Osteoblast (primary cell): ENCODE results near the gene LTO1. TPM values are rescaled to one million over a fixed set of nuclear protein-coding genes. Genes with fewer than 3 reads are reported as not detected.

Experiments used
- DNase-seq: peaks from one replicate; pipeline ENCODE4 v3.0.0; 2011; ENCODE audit warnings: low spot score, mixed read lengths; ENCODE audit not compliant: insufficient read length; ENCODE audit errors: missing footprints
- H2AFZ ChIP-seq: 2 replicates; pipeline ENCODE4 v1.6.0; 2011; ENCODE audit warnings: mild to moderate bottlenecking, low read length
- H3K27ac ChIP-seq: 2 replicates; pipeline ENCODE4 v1.5.1; 2011; ENCODE audit warnings: mild to moderate bottlenecking, low read depth, low read length, moderate library complexity
- H3K27me3 ChIP-seq: 2 replicates; pipeline ENCODE4 v1.6.0; 2012; ENCODE audit warnings: mild to moderate bottlenecking, control low read depth, inconsistent platforms, low read length, moderate library complexity; ENCODE audit not compliant: insufficient read depth
- H3K36me3 ChIP-seq: 2 replicates; pipeline ENCODE4 v1.5.1; 2011; ENCODE audit warnings: mild to moderate bottlenecking, low read length, control low read depth, moderate library complexity; ENCODE audit not compliant: insufficient read depth
- H3K4me1 ChIP-seq: 2 replicates; pipeline ENCODE4 v1.5.1; 2011; ENCODE audit warnings: mild to moderate bottlenecking, low read length, control low read depth, moderate library complexity; ENCODE audit not compliant: insufficient read depth
- H3K4me2 ChIP-seq: 2 replicates; pipeline ENCODE4 v1.6.0; 2011; ENCODE audit warnings: mild to moderate bottlenecking, low read length; ENCODE audit not compliant: insufficient read depth
- H3K4me3 ChIP-seq: fragments of 200-600 bp; sonication (generic); 3 replicates; pipeline ENCODE4 v1.5.1; 2012; ENCODE audit warnings: mild to moderate bottlenecking, low read length, inconsistent platforms; ENCODE audit not compliant: insufficient read depth
- H3K79me2 ChIP-seq: 2 replicates; pipeline ENCODE4 v1.6.0; 2012; ENCODE audit warnings: mild to moderate bottlenecking, low read length, control low read depth, inconsistent platforms; ENCODE audit not compliant: insufficient read depth
- H3K9me3 ChIP-seq: 2 replicates; pipeline ENCODE4 v1.5.1; 2011; ENCODE audit warnings: low read depth, low read length, control low read depth
- H4K20me1 ChIP-seq: 2 replicates; pipeline ENCODE4 v1.6.0; 2012; ENCODE audit warnings: mild to moderate bottlenecking, low read length, control low read depth; ENCODE audit not compliant: insufficient read depth
- total RNA-seq: library from RNA; depleted of rRNA; stranded (reverse); fragments of >200 nt; gene quantifications from 2 replicates; pipeline ENCODE4 v1.2.3, GENCODE V29; 2012
- TF ChIP-seq, protein P1 (sequence below): IDR thresholded peaks from 2 replicates; pipeline ENCODE4 v1.5.1; 2011; ENCODE audit warnings: mild to moderate bottlenecking, low read depth, low read length, moderate library complexity; ENCODE audit errors: extremely low read depth

Gene LTO1
- total RNA-seq, 1 donor, result 24.6 TPM

DNA sequence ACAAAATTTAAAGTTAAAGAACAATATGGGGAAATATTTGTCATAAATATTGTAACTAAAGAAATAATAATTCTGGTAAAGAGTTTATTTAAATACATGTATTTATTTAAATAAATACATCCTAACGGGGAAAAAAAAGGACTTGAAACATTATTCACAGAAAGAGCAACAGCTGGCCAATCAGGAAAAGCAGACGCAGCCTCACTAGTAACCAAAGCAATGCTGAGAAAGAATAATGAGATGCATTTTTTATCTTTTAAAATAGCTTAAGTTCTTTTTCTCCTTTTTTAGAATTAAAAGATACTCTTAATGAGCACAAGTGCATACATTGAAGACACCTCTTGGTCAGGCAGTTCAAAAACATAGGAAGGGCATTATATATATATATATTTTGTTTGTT, 2.6 kb upstream of the LTO1 start:
- H3K4me1 ChIP-seq, result peaks cover 16% of the 10 kb centered on the region
- no peak overlapping the region for H3K27ac ChIP-seq
- H3K4me3 ChIP-seq, result no peak overlapping the region
- H2AFZ ChIP-seq, result no peak overlapping the region
- no peaks in the 10 kb centered on the region for H3K9me3 ChIP-seq
- peaks cover 13% of the 10 kb centered on the region for H4K20me1 ChIP-seq
- H3K27me3 ChIP-seq, result peaks cover 4% of the 10 kb centered on the region
- DNase-seq, result peak; percentile 64
- peaks cover 24% of the 10 kb centered on the region for H3K79me2 ChIP-seq
- H3K4me2 ChIP-seq, result no peak overlapping the region
- peaks cover 5% of the 10 kb centered on the region for H3K36me3 ChIP-seq
- TF ChIP-seq, protein P1, sequence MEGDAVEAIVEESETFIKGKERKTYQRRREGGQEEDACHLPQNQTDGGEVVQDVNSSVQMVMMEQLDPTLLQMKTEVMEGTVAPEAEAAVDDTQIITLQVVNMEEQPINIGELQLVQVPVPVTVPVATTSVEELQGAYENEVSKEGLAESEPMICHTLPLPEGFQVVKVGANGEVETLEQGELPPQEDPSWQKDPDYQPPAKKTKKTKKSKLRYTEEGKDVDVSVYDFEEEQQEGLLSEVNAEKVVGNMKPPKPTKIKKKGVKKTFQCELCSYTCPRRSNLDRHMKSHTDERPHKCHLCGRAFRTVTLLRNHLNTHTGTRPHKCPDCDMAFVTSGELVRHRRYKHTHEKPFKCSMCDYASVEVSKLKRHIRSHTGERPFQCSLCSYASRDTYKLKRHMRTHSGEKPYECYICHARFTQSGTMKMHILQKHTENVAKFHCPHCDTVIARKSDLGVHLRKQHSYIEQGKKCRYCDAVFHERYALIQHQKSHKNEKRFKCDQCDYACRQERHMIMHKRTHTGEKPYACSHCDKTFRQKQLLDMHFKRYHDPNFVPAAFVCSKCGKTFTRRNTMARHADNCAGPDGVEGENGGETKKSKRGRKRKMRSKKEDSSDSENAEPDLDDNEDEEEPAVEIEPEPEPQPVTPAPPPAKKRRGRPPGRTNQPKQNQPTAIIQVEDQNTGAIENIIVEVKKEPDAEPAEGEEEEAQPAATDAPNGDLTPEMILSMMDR, result no peak

DNA sequence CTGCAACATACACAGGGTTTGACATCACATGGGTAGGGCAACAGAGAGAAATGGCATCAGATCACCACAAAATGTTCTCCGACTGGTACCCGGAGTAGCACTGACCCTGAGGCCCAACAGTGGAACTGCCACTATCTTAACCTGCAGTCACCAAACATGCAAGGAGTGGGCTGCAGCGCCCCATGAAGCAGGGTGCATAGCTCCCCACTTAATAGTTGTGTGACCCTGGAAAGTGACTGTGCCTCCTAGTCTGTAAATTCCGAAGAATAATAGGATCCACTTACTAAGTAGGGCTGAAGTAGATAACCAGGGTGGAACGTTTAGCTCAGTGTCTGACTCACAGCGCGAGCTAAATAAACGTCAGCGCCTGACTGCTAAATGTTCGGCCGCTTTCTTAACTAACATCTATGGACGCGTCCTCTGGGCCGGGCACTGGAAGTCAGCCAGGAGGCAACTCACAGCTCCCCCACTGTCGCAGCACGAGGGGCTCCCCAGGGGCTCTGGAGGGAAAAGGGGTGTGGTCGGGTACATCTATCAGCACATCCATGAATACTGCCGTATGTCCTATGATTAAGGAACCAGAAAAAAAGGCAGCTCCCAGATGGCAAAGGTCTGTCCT, 777 bp downstream of the LTO1 start:
- H3K9me3 ChIP-seq, result no peaks in the 10 kb centered on the region
- H4K20me1 ChIP-seq, result peaks cover 16% of the 10 kb centered on the region
- peaks cover 31% of the 10 kb centered on the region for H3K36me3 ChIP-seq
- peak overlapping the region; percentile 79 for H2AFZ ChIP-seq
- TF ChIP-seq, protein P1, result no peak
- peak overlapping the region; percentile 81 for H3K4me2 ChIP-seq
- H3K79me2 ChIP-seq, result peaks cover 45% of the 10 kb centered on the region
- H3K27me3 ChIP-seq, result peaks cover 4% of the 10 kb centered on the region
- peak overlapping the region; percentile 95 for H3K27ac ChIP-seq
- H3K4me1 ChIP-seq, result peaks cover 20% of the 10 kb centered on the region
- DNase-seq, result peak; percentile 97
- H3K4me3 ChIP-seq, result peak overlapping the region; percentile 98

DNA sequence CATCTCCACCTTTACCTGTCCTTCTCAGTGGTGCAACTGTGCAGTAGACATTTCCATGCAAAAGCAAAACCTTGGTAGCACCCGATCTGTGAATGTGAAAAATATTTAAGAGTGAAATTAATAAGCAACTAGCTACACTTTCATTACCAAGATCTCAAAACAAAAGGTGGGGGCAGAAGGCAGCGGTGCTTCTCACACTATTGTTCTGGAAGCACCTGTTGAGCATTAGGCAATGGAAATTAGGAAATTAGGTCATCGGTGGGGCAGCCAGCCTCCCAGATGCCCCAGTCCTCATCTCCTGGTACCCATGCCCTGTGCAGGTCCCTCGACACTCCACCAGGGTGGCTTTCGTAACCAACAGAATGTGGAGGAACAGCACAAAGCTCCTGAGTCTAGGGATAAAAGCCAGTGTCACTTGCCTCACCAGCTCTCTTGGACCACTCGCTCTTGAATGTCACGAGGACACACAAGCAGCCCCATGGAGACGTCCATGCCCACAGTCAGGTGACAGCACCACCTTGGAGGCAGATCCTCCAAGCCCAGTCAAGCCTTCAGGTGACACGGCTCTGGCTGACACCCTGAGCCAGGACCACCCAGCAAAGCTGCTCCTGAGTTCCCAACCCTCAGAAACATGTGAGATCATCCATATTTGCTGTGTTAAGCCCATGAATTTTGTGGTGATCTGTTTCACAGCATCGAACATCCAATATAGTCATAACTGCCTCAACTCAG, 3.3 kb downstream of the LTO1 start:
- peaks cover 40% of the 10 kb centered on the region for H3K36me3 ChIP-seq
- DNase-seq, result peak; percentile 51
- peaks cover 60% of the 10 kb centered on the region for H3K79me2 ChIP-seq
- H3K27me3 ChIP-seq, result no peaks in the 10 kb centered on the region
- no peak overlapping the region for H2AFZ ChIP-seq
- no peaks in the 10 kb centered on the region for H3K9me3 ChIP-seq
- no peak overlapping the region for H3K4me3 ChIP-seq
- TF ChIP-seq, protein P1, result no peak
- peaks cover 20% of the 10 kb centered on the region for H3K4me1 ChIP-seq
- H3K4me2 ChIP-seq, result no peak overlapping the region
- peaks cover 16% of the 10 kb centered on the region for H4K20me1 ChIP-seq
- no peak overlapping the region for H3K27ac ChIP-seq

DNA sequence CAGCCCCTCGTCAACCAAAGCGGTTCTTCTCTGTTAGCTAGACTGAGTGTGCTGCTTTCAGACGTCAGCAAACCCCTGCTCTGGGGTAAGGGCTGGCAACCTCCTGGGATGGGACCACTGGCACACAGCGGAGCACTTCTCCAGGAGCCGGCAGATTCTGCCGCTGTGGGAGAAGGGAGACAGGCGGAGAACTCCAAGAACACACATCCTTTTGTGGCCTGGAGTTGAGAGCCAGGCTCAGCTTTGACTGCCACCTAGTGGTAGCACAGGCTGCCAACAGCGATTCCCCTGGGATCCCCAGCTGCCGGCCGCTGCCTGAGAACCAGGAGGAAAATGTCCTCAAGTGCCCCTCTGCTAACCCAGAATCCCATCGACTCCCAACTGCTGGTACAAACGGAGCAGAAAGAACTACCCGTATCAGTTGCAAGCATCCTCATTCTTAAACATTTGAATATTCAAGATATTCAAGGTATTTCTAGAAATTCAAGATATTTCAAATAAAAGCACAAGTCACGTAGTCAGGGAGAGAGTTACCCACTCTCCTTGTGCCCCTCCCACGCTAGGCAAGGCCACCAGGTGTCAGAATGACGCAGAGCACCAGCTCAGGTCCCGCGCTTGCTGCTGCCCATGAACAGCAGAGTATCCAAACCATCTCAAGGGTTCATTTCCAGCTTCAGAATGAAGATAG, 4.9 kb downstream of the LTO1 start:
- peaks cover 20% of the 10 kb centered on the region for H3K4me1 ChIP-seq
- no peak overlapping the region for H3K27ac ChIP-seq
- DNase-seq, result peak; percentile 99
- H3K9me3 ChIP-seq, result no peaks in the 10 kb centered on the region
- H3K4me3 ChIP-seq, result no peak overlapping the region
- no peak overlapping the region for H2AFZ ChIP-seq
- H3K36me3 ChIP-seq, result peaks cover 48% of the 10 kb centered on the region
- TF ChIP-seq, protein P1, result peak; percentile 95
- H3K27me3 ChIP-seq, result no peaks in the 10 kb centered on the region
- H3K4me2 ChIP-seq, result peak overlapping the region; percentile 21
- H3K79me2 ChIP-seq, result peaks cover 60% of the 10 kb centered on the region
- H4K20me1 ChIP-seq, result peaks cover 16% of the 10 kb centered on the region
